IMR-90 (cell line): ENCODE data around the gene MVP. TPM values are rescaled to one million over a fixed set of nuclear protein-coding genes. Genes with fewer than 3 reads are reported as not detected.

Experiments
- ATAC-seq: fragments of 200-7000 bp; cut with Tn5 transposase; 2 replicates; pipeline ENCODE4 v1.9.1; 2020; ENCODE audit warnings: low read depth, mild to moderate bottlenecking, moderate library complexity
- BruUV-seq: library from RNA; stranded (reverse); fragments of 400-500 nt; replicated peaks from 2 replicates; lab custom pipeline; 2021; lab: Mats Ljungman, UMichigan
- CTCF ChIA-PET: fragments of 300-600 bp; formaldehyde crosslinking; extraction: SDS; loops from one replicate; lab custom pipeline; 2021; ENCODE audit warnings: antibody characterized with exemption; lab: Yijun Ruan, JAX
- POLR2A ChIA-PET: fragments of 300-600 bp; sonication (Branson Sonifier 250); formaldehyde crosslinking; loops from one replicate; lab custom pipeline; 2022; ENCODE audit warnings: antibody characterized with exemption; ENCODE audit not compliant: unreplicated experiment; lab: Charles Lee
- DNase-seq: peaks from one replicate; pipeline ENCODE4 v3.0.0; 2013
- H2AFZ ChIP-seq: replicated peaks from 2 replicates; pipeline ENCODE3; 2013; ENCODE audit warnings: low read length, mild to moderate bottlenecking; ENCODE audit not compliant: poor library complexity
- H2AK5ac ChIP-seq: 2 replicates; pipeline ENCODE4 v1.6.1; 2013; ENCODE audit warnings: low read depth, low read length, inconsistent platforms
- H2AK9ac ChIP-seq: replicated peaks from 2 replicates; pipeline ENCODE3; 2013; ENCODE audit warnings: mild to moderate bottlenecking, low read depth, low read length, moderate library complexity; ENCODE audit not compliant: poor library complexity
- H2BK120ac ChIP-seq: 2 replicates; pipeline ENCODE4 v1.6.1; 2013; ENCODE audit warnings: low read depth, low read length, inconsistent platforms
- H2BK15ac ChIP-seq: 3 replicates; pipeline ENCODE4 v1.6.1; 2013; ENCODE audit warnings: low read depth, low read length, inconsistent platforms
- H2BK20ac ChIP-seq: 2 replicates; pipeline ENCODE4 v1.6.1; 2013; ENCODE audit warnings: low read depth, mild to moderate bottlenecking, inconsistent platforms, low read length, moderate library complexity
- H2BK5ac ChIP-seq: 2 replicates; pipeline ENCODE4 v1.6.1; 2013; ENCODE audit warnings: mild to moderate bottlenecking, low read depth, low read length, inconsistent platforms; ENCODE audit not compliant: poor library complexity, severe bottlenecking
- H3K14ac ChIP-seq: replicated peaks from 2 replicates; pipeline ENCODE4 v1.6.1; 2013; ENCODE audit warnings: low read depth, low read length, inconsistent platforms
- H3K18ac ChIP-seq: 2 replicates; pipeline ENCODE4 v1.6.1; 2013; ENCODE audit warnings: low read depth, low read length, control low read depth
- H3K23ac ChIP-seq: 2 replicates; pipeline ENCODE4 v1.6.1; 2013; ENCODE audit warnings: low read depth, low read length, inconsistent platforms
- H3K27ac ChIP-seq: 2 replicates; pipeline ENCODE4 v1.5.1; 2013; ENCODE audit warnings: mild to moderate bottlenecking, control low read depth, low read length; ENCODE audit not compliant: insufficient read depth
- H3K27me3 ChIP-seq: 2 replicates; pipeline ENCODE4 v1.6.1; 2013; ENCODE audit warnings: low read length; ENCODE audit not compliant: control insufficient read depth, insufficient read depth
- H3K36me3 ChIP-seq: 2 replicates; pipeline ENCODE4 v1.6.1; 2013; ENCODE audit warnings: low read length, mixed read lengths; ENCODE audit not compliant: control insufficient read depth, insufficient read depth
- H3K4ac ChIP-seq: 2 replicates; pipeline ENCODE4 v1.6.1; 2013; ENCODE audit warnings: low read depth, low read length, inconsistent platforms
- H3K4me1 ChIP-seq: 2 replicates; pipeline ENCODE4 v1.6.1; 2013; ENCODE audit warnings: low read length, mixed read lengths; ENCODE audit not compliant: control insufficient read depth, insufficient read depth
- H3K4me2 ChIP-seq: 2 replicates; pipeline ENCODE4 v1.6.1; 2013; ENCODE audit warnings: low read depth, mild to moderate bottlenecking, control low read depth, low read length, moderate library complexity
- H3K4me3 ChIP-seq: 2 replicates; pipeline ENCODE4 v1.5.1; 2013; ENCODE audit warnings: low read depth, mild to moderate bottlenecking, control low read depth, low read length, moderate library complexity; ENCODE audit not compliant: insufficient read depth
- H3K56ac ChIP-seq: 2 replicates; pipeline ENCODE4 v1.6.1; 2013; ENCODE audit warnings: low read length, inconsistent platforms; ENCODE audit not compliant: insufficient read depth; ENCODE audit errors: extremely low read depth
- H3K79me1 ChIP-seq, 2 experiments: 2 replicates each; pipeline ENCODE4 v1.6.1; 2013; ENCODE audit warnings: low read length in 2 of 2, inconsistent platforms in 1 of 2, low read depth in 1 of 2
- H3K9ac ChIP-seq: 2 replicates; pipeline ENCODE4 v1.6.1; 2013; ENCODE audit warnings: low read depth, low read length, control low read depth
- H3K9me1 ChIP-seq: 2 replicates; pipeline ENCODE4 v1.6.1; 2013; ENCODE audit warnings: low read length, inconsistent platforms; ENCODE audit not compliant: insufficient read depth
- H3K9me3 ChIP-seq: 2 replicates; pipeline ENCODE4 v1.6.1; 2013; ENCODE audit warnings: low read length; ENCODE audit not compliant: control insufficient read depth, insufficient read depth
- H4K20me1 ChIP-seq: 2 replicates; pipeline ENCODE4 v1.6.1; 2013; ENCODE audit warnings: low read length, inconsistent platforms; ENCODE audit not compliant: insufficient read depth
- H4K5ac ChIP-seq: 2 replicates; pipeline ENCODE4 v1.6.1; 2013; ENCODE audit warnings: mild to moderate bottlenecking, low read depth, low read length, control low read depth
- H4K8ac ChIP-seq, 2 experiments: 2 replicates each; pipeline ENCODE4 v1.6.1; 2013; ENCODE audit warnings: low read depth in 2 of 2, low read length in 2 of 2, control low read depth in 1 of 2, inconsistent platforms in 1 of 2
- H4K91ac ChIP-seq: 2 replicates; pipeline ENCODE4 v1.6.1; 2013; ENCODE audit warnings: low read depth, low read length, inconsistent platforms; ENCODE audit not compliant: insufficient read depth
- CHD1 ChIP-seq: IDR thresholded peaks from 2 replicates; pipeline ENCODE4 v1.6.1; 2012; ENCODE audit warnings: low read depth, low read length, improper control_type of control experiment
- CTCF ChIP-seq: conservative IDR thresholded peaks from 2 replicates; pipeline ENCODE4 v1.5.1; 2012; ENCODE audit warnings: mild to moderate bottlenecking, low read depth, low read length, improper control_type of control experiment
- FOS ChIP-seq: fragments of 150-350 bp; IDR thresholded peaks from 2 replicates; pipeline ENCODE4 v1.6.1; 2016; ENCODE audit warnings: low read depth, low read length
- MAFK ChIP-seq: IDR thresholded peaks from 2 replicates; pipeline ENCODE4 v1.6.1; 2012; ENCODE audit warnings: low read depth, low read length, improper control_type of control experiment
- MXI1 ChIP-seq: IDR thresholded peaks from 2 replicates; pipeline ENCODE4 v1.6.1; 2012; ENCODE audit warnings: low read depth, mild to moderate bottlenecking, low read length, moderate library complexity, borderline replicate concordance
- NFE2L2 ChIP-seq: fragments of 150-350 bp; IDR thresholded peaks from 2 replicates; pipeline ENCODE4 v1.6.1; 2016; ENCODE audit warnings: low read depth, mild to moderate bottlenecking, low read length
- POLR2A ChIP-seq: IDR thresholded peaks from 2 replicates; pipeline ENCODE4 v1.6.1; 2012; ENCODE audit warnings: mild to moderate bottlenecking, low read depth, low read length
- RAD21 ChIP-seq: IDR thresholded peaks from 2 replicates; pipeline ENCODE4 v1.6.1; 2012; ENCODE audit warnings: low read length, improper control_type of control experiment
- RCOR1 ChIP-seq: IDR thresholded peaks from 2 replicates; pipeline ENCODE4 v1.6.1; 2012; ENCODE audit warnings: mild to moderate bottlenecking, low read length, improper control_type of control experiment; ENCODE audit not compliant: insufficient replicate concordance
- RFX5 ChIP-seq: IDR thresholded peaks from 2 replicates; pipeline ENCODE4 v1.8.0; 2012; ENCODE audit warnings: low read depth, mild to moderate bottlenecking, low read length, moderate library complexity
- SMC3 ChIP-seq: fragments of 150-350 bp; IDR thresholded peaks from 2 replicates; pipeline ENCODE4 v1.6.1; 2016; ENCODE audit warnings: low read depth, mild to moderate bottlenecking, antibody characterized with exemption, low read length, moderate library complexity
- USF2 ChIP-seq: fragments of 150-350 bp; IDR thresholded peaks from 2 replicates; pipeline ENCODE4 v1.6.1; 2017; ENCODE audit warnings: mild to moderate bottlenecking, antibody characterized with exemption, low read length, low read depth
- WGBS, 2 experiments: methylation state at CpG; one replicate each; pipeline versions ENCODE4 v1.1.5 to v1.1.7; 2013; ENCODE audit warnings: missing lambda C conversion rate in 2 of 2; ENCODE audit not compliant: insufficient read length in 1 of 2; ENCODE audit errors: extremely low coverage in 2 of 2; 5-methylcytosine and 5-hydroxymethylcytosine counted together
- dilution Hi-C: fragments of 300-500 bp; cut with HindIII; formaldehyde crosslinking; loops from one replicate; pipeline ENCODE4 v1.14.3; 2018; ENCODE audit warnings: low sequenced_read_pairs; ENCODE audit not compliant: unreplicated experiment
- in situ Hi-C: fragments of 300-500 bp; cut with MboI; formaldehyde crosslinking; loops from 3 replicates; pipeline ENCODE4 v1.14.3; 2019; ENCODE audit warnings: low sequenced_read_pairs, inconsistent platforms, mixed read lengths
- intact Hi-C: fragments of 100-400 bp; cut with micrococcal nuclease; formaldehyde crosslinking; loops from 2 replicates; pipeline ENCODE4 v1.10.0; 2022
- polyA plus RNA-seq, 3 experiments: library from polyadenylated mRNA; depleted of rRNA; stranded (reverse); fragments of >200 nt; gene quantifications; 2 replicates each; pipeline ENCODE4 v1.2.3, GENCODE V29; 2012; ENCODE audit warnings: low replicate concordance in 1 of 3
- total RNA-seq: library from RNA; depleted of rRNA; stranded (reverse); fragments of >200 nt; gene quantifications from 2 replicates; pipeline ENCODE4 v1.2.3, GENCODE V29; 2012

MVP gene
- total and polyA plus RNA-seq, 2 of the 4 experiments (the other 2 are of a cell fraction): 204 to 319 TPM

GRCh38 chr16:29809031-29809747, 11.1 kb upstream of the MVP start:
- DNase-seq (no peak), ATAC-seq (no peak)
- no peaks in the 10 kb centered on the region for H3K27me3 ChIP-seq
- intact Hi-C loops: no loop called here
- ChIA-PET POLR2A (no interaction called here), CTCF (interaction anchor here (2.4 kb wide), 1 partner anchor 39 kb away, joined by 10 read pairs; no protein-coding TSS in a partner anchor)
- H3K9me3 ChIP-seq: no peaks in the 10 kb centered on the region
- H2AK5ac ChIP-seq: peak overlapping the region; percentile 61; the same call in 1 of the 2 replicates
- 84% methylated on average over 17 of the region's 31 CpGs; no CpG with 5 or more reads in 1 of the 2 experiments for WGBS, 2 experiments
- H3K9ac ChIP-seq: peak overlapping the region; percentile 85; the same call in 1 of the 2 replicates
- peak overlapping the region; percentile 96; the same call in 1 of the 2 replicates for H3K4me2 ChIP-seq
- H2BK15ac ChIP-seq: no peak overlapping the region
- peaks cover 12% of the 10 kb centered on the region for H3K36me3 ChIP-seq
- TF ChIP-seq CHD1: no peak
- TF ChIP-seq RAD21: no peak
- no peak for TF ChIP-seq CTCF
- no peak for TF ChIP-seq RCOR1
- TF ChIP-seq POLR2A: no peak
- no peak for TF ChIP-seq RFX5
- TF ChIP-seq SMC3: no peak
- no peak for TF ChIP-seq MAFK
- TF ChIP-seq NFE2L2: no peak
- TF ChIP-seq USF2: no peak
- no peak for TF ChIP-seq FOS
- no peak for TF ChIP-seq MXI1
- no peak overlapping the region for H4K5ac ChIP-seq
- in situ Hi-C loops: no loop called here
- 0 out of 2 replicates have a peak overlapping the region, but pooled peaks have one; percentile 0 for H3K27ac ChIP-seq
- H4K20me1 ChIP-seq: peaks cover 30% of the 10 kb centered on the region
- H2BK120ac ChIP-seq: no peak overlapping the region
- no peak overlapping the region for H3K56ac ChIP-seq
- H3K9me1 ChIP-seq: peaks cover 8% of the 10 kb centered on the region; the same call in 1 of the 2 replicates
- no peak overlapping the region; a peak in 2 of 4 replicates for H4K8ac ChIP-seq
- peaks cover 23% of the 10 kb centered on the region for H3K4me1 ChIP-seq
- no peak overlapping the region for H2AFZ ChIP-seq
- no peak overlapping the region for H2AK9ac ChIP-seq
- H3K4me3 ChIP-seq: no peak overlapping the region
- no peak overlapping the region for H2BK20ac ChIP-seq
- 0 out of 2 replicates have a peak overlapping the region, but pooled peaks have one; percentile 39 for H3K14ac ChIP-seq
- BruUV-seq: no TSS peak
- H3K79me1 ChIP-seq: peaks cover 8 to 43% of the 10 kb centered on the region in 2 experiments; a peak in 3 of 4 replicates
- peak overlapping the region; percentile 48; the same call in 1 of the 2 replicates for H3K23ac ChIP-seq
- H4K91ac ChIP-seq: no peak overlapping the region
- H2BK5ac ChIP-seq: peak overlapping the region; percentile 82
- peak overlapping the region; percentile 39 for H3K4ac ChIP-seq
- no peak overlapping the region for H3K18ac ChIP-seq
- dilution Hi-C loops: no loop called here
